ENCODE results near the gene CELF4. TPM values are rescaled to one million over a fixed set of nuclear protein-coding genes. Genes with fewer than 3 reads are reported as not detected.

The CELF4 gene
- total RNA-seq, 1 experiment from 2014 or later = 0.11 TPM

- no peaks in the 10 kb centered on the region for H3K36me3 Mint-ChIP-seq (ENCODE audit: insufficient read depth, unreplicated experiment)
- no peak overlapping the region for H3K27ac Mint-ChIP-seq (ENCODE audit: unreplicated experiment)
- Histone ChIP-seq H3K4me1 (no peaks in the 10 kb centered on the region), H3K36me3 (ENCODE audit: control insufficient read depth, insufficient read depth, low read length) (no peaks in the 10 kb centered on the region), H3K9me3 (no peaks in the 10 kb centered on the region), H3K4me3 (ENCODE audit: low read depth, low read length) (no peak overlapping the region), H3K27me3 (replicated peaks; ENCODE audit: control insufficient read depth, insufficient read depth, low read length) (no peaks in the 10 kb centered on the region)
- TF ChIP-seq CTCF (IDR thresholded peaks at IDR 0.05; ENCODE audit: insufficient read depth in 1 of 2, low read depth in 1 of 2, low read length in 1 of 2, severe bottlenecking in 1 of 2, unreplicated experiment in 1 of 2) = peak; percentile 30 to 38
- POLR2A ChIA-PET = no interaction called here
- intact Hi-C loops (cut with micrococcal nuclease; ENCODE audit: unreplicated experiment) = loop anchor here (5.0 to 10.0 kb wide), 2 partner anchors 34 to 81 kb away; no protein-coding TSS in a partner anchor
- DNase-seq = peak; percentile 15 to 30
- H3K4me1 Mint-ChIP-seq (ENCODE audit: low read depth, unreplicated experiment) = no peaks in the 10 kb centered on the region
- CTCF ChIA-PET = no interaction called here
- peaks cover 14% of the 10 kb centered on the region for H3K27me3 Mint-ChIP-seq (ENCODE audit: insufficient read depth, unreplicated experiment)
- H3K9me3 Mint-ChIP-seq (ENCODE audit: unreplicated experiment) = no peaks in the 10 kb centered on the region
- no TSS peak for BruUV-seq (replicated peaks)
- H3K4me3 Mint-ChIP-seq (ENCODE audit: unreplicated experiment) = no peak overlapping the region
Measured at GRCh38 chr18:37476182-37476581, 89.4 kb downstream of the CELF4 start.

GRCh38 chr18:37473195-37473840 lies 92.3 kb downstream of the CELF4 start:
- POLR2A ChIA-PET = no interaction called here
- no peaks in the 10 kb centered on the region for H3K36me3 Mint-ChIP-seq (ENCODE audit: insufficient read depth, unreplicated experiment)
- no peak overlapping the region for H3K4me3 Mint-ChIP-seq (ENCODE audit: unreplicated experiment)
- no peaks in the 10 kb centered on the region for H3K4me1 ChIP-seq
- H3K4me1 Mint-ChIP-seq (ENCODE audit: low read depth, unreplicated experiment) = no peaks in the 10 kb centered on the region
- no peak overlapping the region for H3K4me3 ChIP-seq (ENCODE audit: low read depth, low read length)
- no peak for DNase-seq
- no peaks in the 10 kb centered on the region for H3K36me3 ChIP-seq (ENCODE audit: control insufficient read depth, insufficient read depth, low read length)
- 0 out of 2 replicates have a peak, but pooled peaks cover 1% of the 10 kb centered on the region for H3K27me3 ChIP-seq (replicated peaks; ENCODE audit: control insufficient read depth, insufficient read depth, low read length)
- H3K27ac Mint-ChIP-seq (ENCODE audit: unreplicated experiment) = no peak overlapping the region
- no peaks in the 10 kb centered on the region for H3K9me3 ChIP-seq
- no TSS peak for BruUV-seq (replicated peaks)
- H3K9me3 Mint-ChIP-seq (ENCODE audit: unreplicated experiment) = no peaks in the 10 kb centered on the region
- TF ChIP-seq CTCF (IDR thresholded peaks at IDR 0.05; ENCODE audit: insufficient read depth in 1 of 2, low read depth in 1 of 2, low read length in 1 of 2, severe bottlenecking in 1 of 2, unreplicated experiment in 1 of 2) = no peak
- peaks cover 17% of the 10 kb centered on the region for H3K27me3 Mint-ChIP-seq (ENCODE audit: insufficient read depth, unreplicated experiment)
- intact Hi-C loops (cut with micrococcal nuclease; ENCODE audit: unreplicated experiment) = loop anchor here (10.0 kb wide), 1 partner anchor 79 kb away; no protein-coding TSS in a partner anchor
- CTCF ChIA-PET = no interaction called here

DNA sequence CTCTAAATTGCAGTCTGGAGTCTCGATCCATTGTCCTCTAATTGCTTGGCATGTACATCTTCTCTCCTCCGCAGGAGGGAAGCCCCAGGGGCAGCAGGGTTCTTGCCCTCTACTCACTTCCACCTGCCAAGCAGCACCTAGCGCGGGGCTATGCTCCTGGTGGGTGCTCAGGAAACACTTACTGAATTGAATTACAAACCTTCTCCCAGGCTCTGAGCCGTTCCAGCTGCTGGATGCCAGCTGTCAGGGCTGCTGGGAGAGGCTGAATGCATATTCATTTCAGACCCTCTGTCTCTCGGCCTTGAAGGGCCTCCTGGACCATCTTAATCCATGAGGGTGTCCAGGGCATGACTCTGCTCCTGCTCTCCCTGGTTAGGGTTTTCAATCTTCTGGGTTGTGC lies 94.0 kb downstream of the CELF4 start:
- BruUV-seq (replicated peaks) = no TSS peak
- Mint-ChIP-seq H3K27me3 (ENCODE audit: insufficient read depth, unreplicated experiment) (peaks cover 17% of the 10 kb centered on the region), H3K36me3 (ENCODE audit: insufficient read depth, unreplicated experiment) (no peaks in the 10 kb centered on the region), H3K27ac (ENCODE audit: unreplicated experiment) (no peak overlapping the region), H3K9me3 (ENCODE audit: unreplicated experiment) (no peaks in the 10 kb centered on the region), H3K4me3 (ENCODE audit: unreplicated experiment) (no peak overlapping the region), H3K4me1 (ENCODE audit: low read depth, unreplicated experiment) (no peaks in the 10 kb centered on the region)
- ChIA-PET POLR2A (no interaction called here), CTCF (no interaction called here)
- TF ChIP-seq CTCF (IDR thresholded peaks at IDR 0.05; ENCODE audit: insufficient read depth in 1 of 2, low read depth in 1 of 2, low read length in 1 of 2, severe bottlenecking in 1 of 2, unreplicated experiment in 1 of 2) = no peak
- Histone ChIP-seq H3K27me3 (replicated peaks; ENCODE audit: control insufficient read depth, insufficient read depth, low read length) (0 out of 2 replicates have a peak, but pooled peaks cover 1% of the 10 kb centered on the region), H3K4me1 (no peaks in the 10 kb centered on the region), H3K9me3 (no peaks in the 10 kb centered on the region), H3K36me3 (ENCODE audit: control insufficient read depth, insufficient read depth, low read length) (no peaks in the 10 kb centered on the region), H3K4me3 (ENCODE audit: low read depth, low read length) (no peak overlapping the region)
- intact Hi-C loops (cut with micrococcal nuclease; ENCODE audit: unreplicated experiment) = loop anchor here (10.0 kb wide), 1 partner anchor 77 kb away; no protein-coding TSS in a partner anchor
- no peak for DNase-seq
